ENCODE measurements around the gene RNF44.

DNA sequence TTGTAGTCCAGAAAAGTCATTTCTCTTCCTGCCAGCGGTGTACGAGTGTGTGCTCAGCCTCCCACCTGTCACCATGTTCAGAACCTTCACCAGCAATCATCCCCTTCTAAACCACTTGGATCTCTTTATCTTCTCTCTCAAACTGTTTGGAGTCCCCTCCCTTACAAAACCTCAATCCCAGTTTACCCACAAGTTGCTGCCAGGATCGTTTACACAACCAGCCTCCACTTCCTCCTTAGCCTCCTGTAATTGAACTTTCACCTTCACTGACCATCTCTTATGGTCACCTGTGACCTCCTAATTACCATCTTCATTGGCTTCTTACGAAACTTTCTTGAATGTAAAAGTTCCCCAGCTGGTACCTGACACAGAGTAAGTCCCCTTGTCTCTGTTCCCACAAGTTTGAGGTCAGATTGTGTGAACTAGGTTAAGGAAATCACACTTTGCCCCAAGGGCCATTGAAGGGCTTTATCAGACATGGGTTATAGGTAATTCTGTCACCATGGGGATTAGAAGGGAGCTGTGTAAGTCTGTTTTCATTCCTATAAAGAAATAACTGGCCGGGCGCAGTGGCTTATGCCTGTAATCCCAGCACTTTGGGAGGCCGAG lies 20.0 kb downstream of the RNF44 start:
- TF ChIP-seq, protein P1, sequence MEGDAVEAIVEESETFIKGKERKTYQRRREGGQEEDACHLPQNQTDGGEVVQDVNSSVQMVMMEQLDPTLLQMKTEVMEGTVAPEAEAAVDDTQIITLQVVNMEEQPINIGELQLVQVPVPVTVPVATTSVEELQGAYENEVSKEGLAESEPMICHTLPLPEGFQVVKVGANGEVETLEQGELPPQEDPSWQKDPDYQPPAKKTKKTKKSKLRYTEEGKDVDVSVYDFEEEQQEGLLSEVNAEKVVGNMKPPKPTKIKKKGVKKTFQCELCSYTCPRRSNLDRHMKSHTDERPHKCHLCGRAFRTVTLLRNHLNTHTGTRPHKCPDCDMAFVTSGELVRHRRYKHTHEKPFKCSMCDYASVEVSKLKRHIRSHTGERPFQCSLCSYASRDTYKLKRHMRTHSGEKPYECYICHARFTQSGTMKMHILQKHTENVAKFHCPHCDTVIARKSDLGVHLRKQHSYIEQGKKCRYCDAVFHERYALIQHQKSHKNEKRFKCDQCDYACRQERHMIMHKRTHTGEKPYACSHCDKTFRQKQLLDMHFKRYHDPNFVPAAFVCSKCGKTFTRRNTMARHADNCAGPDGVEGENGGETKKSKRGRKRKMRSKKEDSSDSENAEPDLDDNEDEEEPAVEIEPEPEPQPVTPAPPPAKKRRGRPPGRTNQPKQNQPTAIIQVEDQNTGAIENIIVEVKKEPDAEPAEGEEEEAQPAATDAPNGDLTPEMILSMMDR (IDR thresholded peaks at IDR 0.05; ENCODE audit: low read length) = no peak
- TF ChIP-seq EZH2phosphoT487 (IDR thresholded peaks at IDR 0.05; ENCODE audit: low read length) = no peak
- no peak for TF ChIP-seq EZH2 (optimal IDR thresholded peaks at IDR 0.05; ENCODE audit: low read depth, low read length)

Measured in MM.1S (cell line).